Measurements from ENCODE around the gene NTM. TPM values are rescaled to one million over a fixed set of nuclear protein-coding genes. Genes with fewer than 3 reads are reported as not detected.

NTM gene
- total RNA-seq, 1 experiment from 2014 or later, result 9.9 TPM

- Histone ChIP-seq H3K23me2 (ENCODE audit: insufficient read length, low read depth, low read length, poor library complexity, severe bottlenecking) (no peaks in the 10 kb centered on the region), H3K56ac (ENCODE audit: insufficient read length, low read depth, low read length) (no peak overlapping the region), H3K79me2 (ENCODE audit: insufficient read depth, low read length) (no peaks in the 10 kb centered on the region), H3K14ac (ENCODE audit: insufficient read depth, low read length) (no peak overlapping the region), H4K5ac (ENCODE audit: insufficient read length, low read depth, low read length) (no peak overlapping the region), H2BK5ac (ENCODE audit: insufficient read length, low read length) (no peak overlapping the region), H3K79me1 (ENCODE audit: insufficient read depth, low read depth, low read length, poor library complexity, severe bottlenecking) (no peaks in the 10 kb centered on the region), H3K18ac (ENCODE audit: insufficient read length, low read depth, low read length) (no peak overlapping the region), H3K27me3 (ENCODE audit: insufficient read depth, low read length) (no peaks in the 10 kb centered on the region), H3K4ac (ENCODE audit: low read depth, low read length) (no peak overlapping the region), H2BK20ac (ENCODE audit: low read depth, low read length, poor library complexity, severe bottlenecking) (no peak overlapping the region), H3K27ac (ENCODE audit: insufficient read length, low read depth, low read length) (no peak overlapping the region), H2BK120ac (ENCODE audit: low read depth, low read length, poor library complexity, severe bottlenecking) (no peak overlapping the region), H3K9ac (ENCODE audit: extremely low read depth, insufficient read length, low read length) (no peak overlapping the region), H3K9me3 (ENCODE audit: control insufficient read depth, low read depth, low read length) (no peaks in the 10 kb centered on the region), H2BK12ac (ENCODE audit: insufficient read length, low read depth, low read length) (no peak overlapping the region), H2AFZ (ENCODE audit: low read length) (no peak overlapping the region), H3K23ac (ENCODE audit: insufficient read length, low read depth, low read length) (no peak overlapping the region), H2BK15ac (ENCODE audit: low read depth, low read length) (no peak overlapping the region), H2AK5ac (ENCODE audit: insufficient read length, low read length) (no peak overlapping the region), H3K4me2 (ENCODE audit: insufficient read depth, insufficient read length, low read length) (no peak overlapping the region), H4K91ac (ENCODE audit: insufficient read length, low read depth, low read length) (no peak overlapping the region), H4K20me1 (ENCODE audit: control insufficient read depth, insufficient read depth, insufficient read length) (no peaks in the 10 kb centered on the region), H3K4me1 (ENCODE audit: insufficient read depth, low read length) (peaks cover 8% of the 10 kb centered on the region), H4K8ac (replicated peaks; ENCODE audit: insufficient read length, low read depth, low read length) (no peak overlapping the region), H3T11ph (ENCODE audit: low read length) (no peak overlapping the region)
- Mint-ChIP-seq H3K27me3 (ENCODE audit: low read depth) (no peaks in the 10 kb centered on the region; the same call in 1 of the 2 replicates), H3K27ac (no peak overlapping the region), H3K4me3 (no peak overlapping the region), H3K36me3 (ENCODE audit: insufficient read depth in 1 of 3, low read depth in 3 of 3) (peaks cover 0 to 3% (median 3%) of the 10 kb centered on the region in 3 experiments; a peak in 2 of 7 replicates), H3K9me3 (no peaks in the 10 kb centered on the region), H3K4me1 (peaks cover 23 to 26% of the 10 kb centered on the region in 2 experiments)
- TF ChIP-seq CTCF (conservative IDR thresholded peaks at IDR 0.05), result no peak
- DNase-seq, result no peak
- no CpG with 5 or more reads among the region's 1 CpG for WGBS (ENCODE audit: extremely low coverage, insufficient read length, low lambda C conversion rate)
These were observed 18.6 kb upstream of the NTM start for GRCh38 chr11:131351848-131352247.
